ENCODE data around the gene NTSR1.

Gene NTSR1

DNA sequence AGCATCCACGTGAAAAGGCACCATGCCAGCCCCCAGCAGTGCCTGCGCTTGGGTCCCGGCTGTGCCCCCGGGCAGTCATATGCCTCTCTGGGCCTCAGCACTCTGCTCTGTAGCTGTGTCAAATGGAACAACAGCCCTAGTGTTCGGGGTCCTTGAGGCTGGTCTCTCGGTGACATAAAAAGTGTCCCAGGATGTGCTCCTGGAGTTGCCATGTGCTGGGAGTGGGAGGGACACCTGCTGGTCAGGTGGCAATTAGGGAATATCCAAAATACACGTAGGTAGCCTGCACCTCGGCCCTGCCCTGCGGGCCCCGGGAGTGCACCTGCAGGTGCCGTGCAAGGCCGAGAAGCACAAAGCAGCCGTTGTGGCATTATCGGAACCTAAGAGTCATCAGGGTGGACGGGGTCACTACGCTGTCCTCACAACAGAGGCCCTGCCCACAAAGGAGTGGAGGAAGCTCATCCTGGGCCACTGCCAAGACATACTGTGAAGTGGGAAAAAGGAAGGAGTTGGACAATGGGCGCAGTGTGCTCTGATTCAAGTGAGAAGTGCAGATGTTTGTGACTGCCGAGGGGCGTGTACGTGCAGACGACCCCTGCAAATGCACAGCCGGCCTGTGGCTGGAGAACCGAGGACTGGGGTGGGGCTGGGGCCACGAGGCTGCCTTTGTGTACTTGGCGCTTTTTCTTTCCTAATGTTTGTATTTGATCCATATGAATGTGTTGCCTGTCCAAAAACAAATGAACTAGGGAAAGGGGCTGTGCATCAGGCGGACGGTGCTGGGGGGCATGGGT, 41.7 kb upstream of the NTSR1 start:
- peaks cover 7% of the 10 kb centered on the region for H3K36me3 ChIP-seq (ENCODE audit: control insufficient read depth, insufficient read depth, low read length)
- peaks cover 33% of the 10 kb centered on the region for H3K4me1 ChIP-seq (ENCODE audit: control insufficient read depth, insufficient read depth, low read length)
- no peaks in the 10 kb centered on the region for H3K9me3 ChIP-seq (ENCODE audit: control insufficient read depth, low read length)
- H3K9ac ChIP-seq (ENCODE audit: low read length), result peak overlapping the region; percentile 37
- H3K4me3 ChIP-seq (ENCODE audit: low read length), result no peak overlapping the region
- H3K27me3 ChIP-seq (ENCODE audit: control insufficient read depth, insufficient read depth, low read length), result peaks cover under 1% of the 10 kb centered on the region

- Histone ChIP-seq H3K4me3 (ENCODE audit: low read length) (no peak overlapping the region), H3K36me3 (ENCODE audit: control insufficient read depth, insufficient read depth, low read length) (peaks cover 7% of the 10 kb centered on the region), H3K9ac (ENCODE audit: low read length) (peak overlapping the region; percentile 37), H3K4me1 (ENCODE audit: control insufficient read depth, insufficient read depth, low read length) (peaks cover 26% of the 10 kb centered on the region), H3K27me3 (ENCODE audit: control insufficient read depth, insufficient read depth, low read length) (no peaks in the 10 kb centered on the region), H3K9me3 (ENCODE audit: control insufficient read depth, low read length) (no peaks in the 10 kb centered on the region)
Observed at GRCh38 chr20:62667530-62668440, 40.9 kb upstream of the NTSR1 start.

- no peaks in the 10 kb centered on the region for H3K9me3 ChIP-seq (ENCODE audit: control insufficient read depth, low read length)
- H3K4me1 ChIP-seq (ENCODE audit: control insufficient read depth, insufficient read depth, low read length), result peaks cover 21% of the 10 kb centered on the region
- H3K4me3 ChIP-seq (ENCODE audit: low read length), result no peak overlapping the region
- H3K36me3 ChIP-seq (ENCODE audit: control insufficient read depth, insufficient read depth, low read length), result peaks cover 7% of the 10 kb centered on the region
- peaks cover 2% of the 10 kb centered on the region for H3K27me3 ChIP-seq (ENCODE audit: control insufficient read depth, insufficient read depth, low read length)
- no peak overlapping the region for H3K9ac ChIP-seq (ENCODE audit: low read length)
Observed at GRCh38 chr20:62668441-62669027, 40.1 kb upstream of the NTSR1 start.

- no peak overlapping the region for H3K4me3 ChIP-seq (ENCODE audit: low read length)
- H3K4me1 ChIP-seq (ENCODE audit: control insufficient read depth, insufficient read depth, low read length), result peaks cover 21% of the 10 kb centered on the region
- H3K36me3 ChIP-seq (ENCODE audit: control insufficient read depth, insufficient read depth, low read length), result peaks cover 7% of the 10 kb centered on the region
- H3K27me3 ChIP-seq (ENCODE audit: control insufficient read depth, insufficient read depth, low read length), result peaks cover 9% of the 10 kb centered on the region
- no peaks in the 10 kb centered on the region for H3K9me3 ChIP-seq (ENCODE audit: control insufficient read depth, low read length)
- H3K9ac ChIP-seq (ENCODE audit: low read length), result no peak overlapping the region
Observed at GRCh38 chr20:62669249-62669648, 39.4 kb upstream of the NTSR1 start.

GRCh38 chr20:62670156-62670555, 38.5 kb upstream of the NTSR1 start:
- Histone ChIP-seq H3K4me1 (ENCODE audit: control insufficient read depth, insufficient read depth, low read length) (peaks cover 21% of the 10 kb centered on the region), H3K4me3 (ENCODE audit: low read length) (no peak overlapping the region), H3K9me3 (ENCODE audit: control insufficient read depth, low read length) (no peaks in the 10 kb centered on the region), H3K9ac (ENCODE audit: low read length) (no peak overlapping the region), H3K27me3 (ENCODE audit: control insufficient read depth, insufficient read depth, low read length) (peaks cover 9% of the 10 kb centered on the region), H3K36me3 (ENCODE audit: control insufficient read depth, insufficient read depth, low read length) (peaks cover 7% of the 10 kb centered on the region)

DNA sequence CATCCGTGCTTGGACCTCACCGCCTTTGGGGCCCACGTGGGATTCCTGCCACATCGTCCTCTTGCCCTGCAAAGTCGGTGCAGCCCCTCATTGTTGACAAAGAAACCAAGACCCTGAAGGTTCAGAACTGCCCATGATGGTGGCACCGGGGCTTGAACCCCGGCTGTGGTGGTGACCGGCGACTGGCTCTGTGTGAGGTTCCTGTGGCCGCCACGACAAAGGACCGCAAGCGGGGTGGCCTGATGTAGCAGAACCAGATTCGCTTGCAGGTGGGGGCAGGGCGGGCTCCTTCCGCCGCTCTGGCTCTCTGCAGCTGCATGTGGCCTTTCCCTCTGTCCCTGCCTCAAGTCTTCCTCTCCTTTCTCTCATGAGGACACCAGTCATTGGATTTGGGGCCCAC, 37.6 kb upstream of the NTSR1 start:
- H3K4me1 ChIP-seq (ENCODE audit: control insufficient read depth, insufficient read depth, low read length), result peaks cover 21% of the 10 kb centered on the region
- no peak overlapping the region for H3K4me3 ChIP-seq (ENCODE audit: low read length)
- no peaks in the 10 kb centered on the region for H3K9me3 ChIP-seq (ENCODE audit: control insufficient read depth, low read length)
- peaks cover 7% of the 10 kb centered on the region for H3K36me3 ChIP-seq (ENCODE audit: control insufficient read depth, insufficient read depth, low read length)
- H3K27me3 ChIP-seq (ENCODE audit: control insufficient read depth, insufficient read depth, low read length), result peaks cover 9% of the 10 kb centered on the region
- H3K9ac ChIP-seq (ENCODE audit: low read length), result no peak overlapping the region

GRCh38 chr20:62671765-62672164, 36.9 kb upstream of the NTSR1 start:
- Histone ChIP-seq H3K36me3 (ENCODE audit: control insufficient read depth, insufficient read depth, low read length) (peaks cover 7% of the 10 kb centered on the region), H3K4me1 (ENCODE audit: control insufficient read depth, insufficient read depth, low read length) (peaks cover 13% of the 10 kb centered on the region), H3K9me3 (ENCODE audit: control insufficient read depth, low read length) (no peaks in the 10 kb centered on the region), H3K9ac (ENCODE audit: low read length) (no peak overlapping the region), H3K27me3 (ENCODE audit: control insufficient read depth, insufficient read depth, low read length) (peaks cover 9% of the 10 kb centered on the region), H3K4me3 (ENCODE audit: low read length) (no peak overlapping the region)

GRCh38 chr20:62674370-62674769, 34.3 kb upstream of the NTSR1 start:
- Histone ChIP-seq H3K4me3 (ENCODE audit: low read length) (no peak overlapping the region), H3K27me3 (ENCODE audit: control insufficient read depth, insufficient read depth, low read length) (peaks cover 9% of the 10 kb centered on the region), H3K4me1 (ENCODE audit: control insufficient read depth, insufficient read depth, low read length) (no peaks in the 10 kb centered on the region), H3K9me3 (ENCODE audit: control insufficient read depth, low read length) (no peaks in the 10 kb centered on the region), H3K9ac (ENCODE audit: low read length) (no peak overlapping the region), H3K36me3 (ENCODE audit: control insufficient read depth, insufficient read depth, low read length) (no peaks in the 10 kb centered on the region)

DNA sequence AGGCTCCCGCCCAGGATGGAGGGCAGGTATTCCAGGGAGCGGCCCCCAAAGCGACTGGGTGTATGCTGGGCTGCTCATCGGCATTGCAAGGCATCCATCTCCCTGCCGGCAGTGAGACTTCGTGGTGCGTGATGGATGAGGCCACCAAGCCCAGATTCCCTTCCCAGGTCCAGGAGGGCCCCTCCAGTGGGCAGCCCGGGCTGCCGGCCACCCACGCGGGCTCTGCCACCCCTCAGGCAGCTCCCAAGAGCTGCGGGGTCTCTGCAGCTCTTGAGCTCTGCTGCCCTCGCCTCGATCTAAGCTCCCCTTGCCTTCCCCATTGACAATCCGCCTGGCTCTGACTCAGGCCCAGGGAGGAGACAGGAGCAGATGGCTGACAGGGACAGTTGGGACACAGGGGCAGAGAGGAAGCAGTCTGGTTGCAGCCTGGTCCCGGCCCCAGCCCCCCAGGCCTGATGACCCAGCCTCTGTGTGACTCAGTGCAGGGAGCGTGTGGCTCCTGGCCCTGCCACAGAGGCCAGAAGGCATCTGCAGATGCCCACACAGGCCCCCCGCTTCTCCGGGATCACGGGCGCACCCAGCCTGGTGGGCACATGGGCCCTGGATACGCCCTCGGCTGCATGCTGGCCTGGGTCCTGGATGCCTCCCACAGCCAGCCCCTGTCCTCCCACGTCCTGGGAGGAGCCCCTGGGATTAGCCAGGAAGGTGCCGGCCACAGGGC, 33.3 kb upstream of the NTSR1 start:
- H3K4me3 ChIP-seq (ENCODE audit: low read length), result no peak overlapping the region
- peaks cover 9% of the 10 kb centered on the region for H3K27me3 ChIP-seq (ENCODE audit: control insufficient read depth, insufficient read depth, low read length)
- no peak overlapping the region for H3K9ac ChIP-seq (ENCODE audit: low read length)
- H3K4me1 ChIP-seq (ENCODE audit: control insufficient read depth, insufficient read depth, low read length), result no peaks in the 10 kb centered on the region
- no peaks in the 10 kb centered on the region for H3K36me3 ChIP-seq (ENCODE audit: control insufficient read depth, insufficient read depth, low read length)
- no peaks in the 10 kb centered on the region for H3K9me3 ChIP-seq (ENCODE audit: control insufficient read depth, low read length)

- Histone ChIP-seq H3K4me3 (ENCODE audit: low read length) (no peak overlapping the region), H3K9ac (ENCODE audit: low read length) (no peak overlapping the region), H3K4me1 (ENCODE audit: control insufficient read depth, insufficient read depth, low read length) (no peaks in the 10 kb centered on the region), H3K27me3 (ENCODE audit: control insufficient read depth, insufficient read depth, low read length) (peaks cover 9% of the 10 kb centered on the region), H3K9me3 (ENCODE audit: control insufficient read depth, low read length) (no peaks in the 10 kb centered on the region), H3K36me3 (ENCODE audit: control insufficient read depth, insufficient read depth, low read length) (no peaks in the 10 kb centered on the region)
Observed at GRCh38 chr20:62675877-62676260, 32.8 kb upstream of the NTSR1 start.

DNA sequence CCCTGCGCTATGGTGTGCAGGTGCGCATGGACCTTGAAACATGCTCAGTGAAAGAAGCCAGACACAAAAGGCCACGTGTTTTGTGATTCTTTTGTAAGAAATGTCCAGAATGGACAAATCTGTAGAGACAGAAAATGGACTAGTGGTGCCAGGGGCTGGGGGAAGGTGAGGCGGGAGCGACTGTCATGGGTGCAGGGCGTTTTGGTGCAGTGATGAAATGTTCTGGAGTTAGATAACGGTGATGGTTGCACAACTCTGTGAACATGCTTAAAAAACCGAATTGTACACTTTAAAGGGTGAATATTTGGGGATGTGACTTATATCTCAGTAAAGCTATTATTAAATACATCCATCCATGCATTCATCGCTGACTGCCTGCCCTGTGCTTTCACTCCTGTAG, 31.7 kb upstream of the NTSR1 start:
- H3K36me3 ChIP-seq (ENCODE audit: control insufficient read depth, insufficient read depth, low read length), result no peaks in the 10 kb centered on the region
- H3K9me3 ChIP-seq (ENCODE audit: control insufficient read depth, low read length), result no peaks in the 10 kb centered on the region
- no peak overlapping the region for H3K4me3 ChIP-seq (ENCODE audit: low read length)
- no peaks in the 10 kb centered on the region for H3K4me1 ChIP-seq (ENCODE audit: control insufficient read depth, insufficient read depth, low read length)
- H3K27me3 ChIP-seq (ENCODE audit: control insufficient read depth, insufficient read depth, low read length), result peaks cover 9% of the 10 kb centered on the region
- no peak overlapping the region for H3K9ac ChIP-seq (ENCODE audit: low read length)

Measured in mucosa of stomach (tissue), 1 donor.